ENCODE results near the gene MTA2.
"Not testable (repeated sequence)": the region's sequence is repeated elsewhere in the genome, so short reads cannot be mapped to it uniquely, and the experiment has no call there.

MTA2 gene

GRCh38 chr11:62573592-62574362, 27.9 kb downstream of the MTA2 start, which contains the start of gene EEF1G:
EEF1G (minus strand) TSS chr11:62573891; CDS start chr11:62573842, 49 bp downstream.
- ChIA-PET POLR2A (interaction anchor here (0.5 to 4.2 kb wide), 27 partner anchors 9 to 1214 kb away, joined by 3 to 87 read pairs (median 4); partner anchors contain the start of genes C11orf98, CSKMT, HNRNPUL2 and LBHD1), CTCF (interaction anchor here (0.7 to 2.9 kb wide), 7 partner anchors 10 to 150 kb away, joined by 3 to 11 read pairs (median 4); no protein-coding TSS in a partner anchor)
- DNase-seq (ENCODE audit: extremely low spot score) = peak; percentile 99
- TF ChIP-seq CTCF (IDR thresholded peaks at IDR 0.05; ENCODE audit: control extremely low read depth, extremely low read depth, low read depth, missing control alignments) = no peak

DNA sequence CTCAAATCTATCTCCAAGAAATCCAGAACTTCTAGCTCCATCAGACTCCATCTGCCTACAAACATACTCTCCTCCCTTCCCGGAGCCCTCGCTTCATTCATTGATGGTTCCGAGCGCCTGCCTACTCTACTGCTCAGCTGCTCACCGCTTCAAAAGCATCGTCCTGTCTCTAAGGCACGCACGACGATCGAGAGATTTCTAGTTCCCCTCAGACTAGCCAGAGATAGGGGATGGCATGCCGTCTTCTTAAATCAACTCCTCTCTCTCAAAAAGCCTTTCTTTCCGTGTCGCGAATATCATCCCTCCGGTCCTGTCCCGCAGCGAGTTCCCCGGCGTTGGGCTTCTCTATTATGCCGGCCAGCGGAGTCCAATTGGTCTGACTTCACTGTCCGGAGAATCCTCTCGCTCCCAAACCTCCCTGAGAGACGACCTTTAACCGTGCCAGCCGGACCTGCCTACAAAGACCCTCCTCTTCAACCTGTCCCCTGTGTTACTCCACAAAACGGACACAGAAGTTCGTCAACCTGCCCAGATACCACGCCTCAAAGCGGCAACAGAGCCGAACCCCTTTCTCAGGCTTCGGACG, 28.6 kb downstream of the MTA2 start:
- POLR2A ChIA-PET = interaction anchor here (0.6 to 4.2 kb wide), 22 partner anchors 8 to 1214 kb away, joined by 3 to 87 read pairs (median 5); partner anchors contain the start of genes C11orf98, CSKMT, HNRNPUL2 and LBHD1
- TF ChIP-seq CTCF (IDR thresholded peaks at IDR 0.05; ENCODE audit: control extremely low read depth, extremely low read depth, low read depth, missing control alignments) = no peak
- CTCF ChIA-PET = interaction anchor here (0.7 to 4.7 kb wide), 6 partner anchors 10 to 149 kb away, joined by 3 to 52 read pairs (median 4); no protein-coding TSS in a partner anchor
- DNase-seq (ENCODE audit: extremely low spot score) = no peak

DNA sequence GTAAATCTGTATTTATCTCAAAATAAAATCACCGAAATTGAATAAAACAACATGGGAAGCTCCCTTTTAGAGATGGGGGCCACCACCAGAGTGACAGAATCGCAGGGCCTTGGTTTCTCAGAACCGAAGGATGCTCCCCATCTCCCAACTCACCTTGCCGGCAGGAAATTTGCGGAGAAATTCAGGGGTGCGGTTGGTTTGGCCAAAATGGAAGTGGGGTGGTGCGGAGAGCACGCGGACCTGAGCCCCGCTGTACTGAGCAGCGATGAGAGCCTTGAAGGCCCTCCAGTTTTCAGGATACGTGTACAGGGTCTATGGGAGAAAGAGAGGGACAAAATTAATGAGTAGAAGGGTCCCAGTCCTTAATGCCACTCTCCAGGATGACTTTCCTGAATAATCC, 29.2 kb downstream of the MTA2 start:
- ChIA-PET CTCF (interaction anchor here (1.0 to 4.7 kb wide), 3 partner anchors 13 to 30 kb away, joined by 4 to 52 read pairs (median 7); no protein-coding TSS in a partner anchor), POLR2A (interaction anchor here (0.8 kb wide), 1 partner anchor 20 kb away, joined by 3 read pairs; the partner anchor contains the start of gene TUT1)
- no peak for DNase-seq (ENCODE audit: extremely low spot score)
- no peak for TF ChIP-seq CTCF (IDR thresholded peaks at IDR 0.05; ENCODE audit: control extremely low read depth, extremely low read depth, low read depth, missing control alignments)

DNA sequence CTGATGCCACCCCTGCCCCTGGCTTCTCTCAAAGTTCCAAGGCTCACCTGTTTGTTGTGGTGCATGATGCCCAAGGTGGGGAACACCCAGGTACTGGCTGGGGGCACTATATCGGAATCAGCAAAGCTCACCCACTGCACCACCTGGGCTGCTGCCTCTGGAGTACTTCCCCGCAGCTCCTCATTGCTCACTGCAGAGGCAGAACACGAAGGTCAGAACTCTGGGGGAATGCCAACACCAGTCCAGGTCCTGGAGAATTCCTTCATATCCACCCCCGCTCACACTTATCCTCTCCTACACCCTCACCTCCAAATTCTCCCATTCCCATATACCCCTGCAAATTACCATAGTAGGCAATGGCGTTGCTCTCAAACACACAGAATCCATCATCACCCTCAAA, 30.2 kb downstream of the MTA2 start:
- DNase-seq (ENCODE audit: extremely low spot score) = not testable (repeated sequence)
- ChIA-PET POLR2A (interaction anchor here (1.1 kb wide), 1 partner anchor 20 kb away, joined by 3 read pairs; no protein-coding TSS in a partner anchor), CTCF (interaction anchor here (1.5 to 4.7 kb wide), 2 partner anchors 12 to 147 kb away, joined by 8 to 52 read pairs; no protein-coding TSS in a partner anchor)

DNA sequence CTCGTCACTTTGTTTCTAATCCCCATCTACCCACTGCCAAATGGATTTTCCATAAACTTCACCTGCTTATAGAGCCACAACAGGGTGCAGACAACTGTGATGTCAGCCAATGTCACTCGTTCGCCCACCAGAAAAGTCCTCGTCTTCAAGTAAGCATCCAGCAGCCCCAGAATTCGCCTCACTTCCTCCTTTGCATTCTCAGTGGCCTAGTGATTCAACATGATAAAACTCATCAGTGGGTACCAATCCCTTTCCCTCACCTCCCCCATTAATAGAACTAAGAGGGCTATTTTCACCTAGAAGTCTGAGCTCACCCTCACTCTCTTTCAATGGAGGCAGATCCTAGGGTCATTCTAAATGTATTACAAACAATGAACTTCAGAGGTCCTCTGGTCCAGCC, 30.8 kb downstream of the MTA2 start:
- not testable (repeated sequence) for DNase-seq (ENCODE audit: extremely low spot score)
- ChIA-PET POLR2A (interaction anchor here (0.6 to 2.0 kb wide), 3 partner anchors 19 to 202 kb away, joined by 3 to 7 read pairs (median 5); partner anchors contain the start of gene TUT1), CTCF (interaction anchor here (1.5 to 4.7 kb wide), 2 partner anchors 12 to 146 kb away, joined by 8 to 52 read pairs; no protein-coding TSS in a partner anchor)

GRCh38 chr11:62569611-62570010, 32.1 kb downstream of the MTA2 start:
- DNase-seq (ENCODE audit: extremely low spot score) = no peak
- TF ChIP-seq CTCF (IDR thresholded peaks at IDR 0.05; ENCODE audit: control extremely low read depth, extremely low read depth, low read depth, missing control alignments) = no peak
- POLR2A ChIA-PET = interaction anchor here (0.7 to 2.0 kb wide), 2 partner anchors 16 to 22 kb away, joined by 3 to 7 read pairs; partner anchors contain the start of gene TUT1
- CTCF ChIA-PET = interaction anchor here (1.2 to 4.7 kb wide), 4 partner anchors 10 to 145 kb away, joined by 3 to 52 read pairs (median 6); no protein-coding TSS in a partner anchor

DNA sequence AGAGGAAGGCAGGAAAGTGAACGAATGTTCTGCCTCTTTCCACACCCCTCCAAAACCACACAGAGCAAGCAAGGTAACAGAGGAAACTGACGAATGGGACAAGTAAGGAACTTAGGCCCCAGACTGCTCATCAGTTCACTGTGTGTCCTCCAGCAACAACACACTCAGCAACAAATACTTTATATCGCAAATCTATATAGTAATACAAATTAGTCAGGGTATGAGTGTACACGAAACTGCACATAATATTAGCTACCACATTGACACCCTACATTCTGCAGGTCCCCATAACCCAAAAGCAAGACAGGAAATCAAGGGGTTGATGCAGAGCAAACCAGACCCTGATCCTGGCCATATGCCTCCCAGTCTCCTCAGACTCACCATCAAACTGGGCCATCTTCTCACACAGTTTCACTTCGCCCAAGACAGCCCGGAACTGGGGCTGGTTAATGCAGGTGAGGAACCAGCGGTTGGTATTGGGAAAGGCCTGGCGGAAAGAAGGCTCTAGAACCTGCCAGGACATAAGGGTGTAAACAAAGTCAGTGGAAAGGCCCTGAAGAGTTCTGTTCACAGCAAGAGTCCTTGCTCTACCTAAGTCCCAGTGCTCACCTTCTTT, 34.5 kb downstream of the MTA2 start:
- DNase-seq (ENCODE audit: extremely low spot score) = no peak
- POLR2A ChIA-PET = interaction anchor here (0.6 to 1.3 kb wide), 3 partner anchors 9 to 184 kb away, joined by 3 to 4 read pairs (median 3); partner anchors contain the start of genes C11orf98 and CSKMT
- TF ChIP-seq CTCF (IDR thresholded peaks at IDR 0.05; ENCODE audit: control extremely low read depth, extremely low read depth, low read depth, missing control alignments) = no peak
- CTCF ChIA-PET = interaction anchor here (0.8 to 2.5 kb wide), 4 partner anchors 20 to 219 kb away, joined by 3 to 9 read pairs (median 6); partner anchors contain the start of gene AHNAK

All from GM10248 (cell line).